Erythroblast (primary cell): ENCODE measurements around the gene EGFL7.

Experiments
- DNase-seq, 2 experiments: peaks; one replicate each; lab custom pipeline; 2025; lab: John Stamatoyannopoulos, UW
- GATA1 ChIP-seq: IDR thresholded peaks from 2 replicates; pipeline ENCODE4 v1.6.1; 2011; ENCODE audit warnings: low read depth, mild to moderate bottlenecking, control low read depth, low read length, moderate library complexity
- POLR2A ChIP-seq: IDR thresholded peaks from 2 replicates; pipeline ENCODE4 v1.6.1; 2011; ENCODE audit warnings: mild to moderate bottlenecking, low read length

The EGFL7 gene

DNA sequence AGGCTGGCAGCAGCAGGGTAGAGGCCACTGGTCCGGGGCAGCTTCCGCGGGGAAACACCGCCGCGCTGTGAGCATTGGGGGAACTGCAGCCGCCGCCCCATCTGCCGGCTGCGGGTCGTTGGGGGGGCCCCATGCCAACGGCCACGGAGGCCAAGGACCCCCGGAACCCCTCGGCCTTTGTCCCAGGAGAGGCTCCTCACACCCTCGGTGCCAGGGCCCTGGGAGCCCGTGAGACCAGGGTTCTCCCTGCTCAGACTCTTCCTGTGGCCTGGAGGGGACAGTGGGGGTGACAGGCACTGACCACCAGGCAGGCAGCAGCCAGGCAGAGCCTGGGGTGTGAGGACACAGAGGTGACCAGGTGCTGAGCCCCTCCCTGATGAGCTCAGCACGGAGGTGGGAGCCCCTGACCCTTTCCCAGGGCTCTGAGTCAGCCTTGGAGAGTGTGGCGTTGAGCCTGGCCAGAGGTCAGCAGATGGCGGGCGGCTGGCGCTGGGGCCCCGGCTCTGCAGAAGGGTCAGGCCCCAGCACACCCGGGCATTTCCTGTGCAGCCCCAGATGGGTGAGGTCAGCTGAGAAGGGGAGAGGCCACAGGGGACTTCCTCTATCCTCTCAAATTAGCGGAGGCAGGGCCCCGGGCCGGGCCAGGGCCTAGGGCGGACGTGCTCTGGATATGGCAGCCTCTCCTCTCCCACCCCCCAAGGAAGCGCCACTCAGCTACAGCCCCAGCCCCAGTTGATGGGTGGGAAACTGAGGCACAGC, 17.9 kb upstream of the EGFL7 start:
- peak in 1 of 2 experiments; percentile 50 for DNase-seq
- no peak for TF ChIP-seq POLR2A
- TF ChIP-seq GATA1, result no peak

- no peak for TF ChIP-seq GATA1
- no peak for TF ChIP-seq POLR2A
- DNase-seq, result peak in 1 of 2 experiments; percentile 50
These were observed 17.3 kb upstream of the EGFL7 start for GRCh38 chr9:136645352-136645902.

GRCh38 chr9:136645903-136646754, 16.6 kb upstream of the EGFL7 start:
- TF ChIP-seq GATA1, result no peak
- peak; percentile 21 for TF ChIP-seq POLR2A
- peak; percentile 52 to 73 for DNase-seq

DNA sequence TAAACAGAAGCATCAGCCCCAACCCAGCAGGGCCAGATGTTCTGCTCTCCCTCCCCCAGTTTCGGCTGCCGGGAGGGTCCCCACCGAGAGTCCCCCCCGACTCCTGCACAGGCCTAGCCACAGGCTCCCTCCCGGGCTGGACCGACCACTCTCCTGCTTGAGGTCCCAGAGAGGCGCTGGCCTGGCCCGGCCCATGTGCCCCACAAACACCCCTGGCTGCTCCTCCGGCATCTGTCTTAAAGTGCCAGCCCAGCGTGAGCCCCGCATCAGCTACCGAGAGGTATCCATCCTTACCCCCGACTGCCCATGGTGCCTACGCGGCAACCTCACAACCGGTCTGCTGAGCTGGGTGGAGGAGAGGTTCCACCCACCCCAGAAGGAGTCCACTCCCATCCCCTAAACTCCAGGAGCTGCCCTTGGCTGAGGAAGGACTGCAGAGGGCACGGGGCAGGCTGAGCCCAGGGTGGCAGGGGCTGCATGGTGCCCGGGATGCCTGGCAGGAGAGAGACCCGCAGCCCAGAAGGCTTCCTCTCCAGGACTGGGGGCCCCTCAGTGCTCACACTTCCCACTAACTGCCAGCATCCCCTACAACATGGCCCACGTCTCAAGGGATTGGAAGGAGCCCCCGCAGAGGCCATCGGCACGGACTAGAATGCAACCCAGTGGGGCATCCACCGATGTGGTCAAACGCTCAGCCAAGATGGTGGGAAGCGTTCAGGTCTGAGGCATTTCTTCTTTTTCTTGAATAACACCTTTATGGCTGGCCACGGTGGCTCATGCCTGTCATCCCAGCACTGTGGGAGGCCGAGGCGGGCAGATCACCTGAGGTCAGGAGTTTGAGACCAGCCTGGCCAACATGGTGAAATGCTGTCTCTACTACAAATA, 15.6 kb upstream of the EGFL7 start:
- no peak for DNase-seq
- no peak for TF ChIP-seq GATA1
- TF ChIP-seq POLR2A, result no peak

GRCh38 chr9:136648751-136649150, 14.0 kb upstream of the EGFL7 start:
- DNase-seq, result no peak
- TF ChIP-seq GATA1 (no peak), POLR2A (no peak)

DNA sequence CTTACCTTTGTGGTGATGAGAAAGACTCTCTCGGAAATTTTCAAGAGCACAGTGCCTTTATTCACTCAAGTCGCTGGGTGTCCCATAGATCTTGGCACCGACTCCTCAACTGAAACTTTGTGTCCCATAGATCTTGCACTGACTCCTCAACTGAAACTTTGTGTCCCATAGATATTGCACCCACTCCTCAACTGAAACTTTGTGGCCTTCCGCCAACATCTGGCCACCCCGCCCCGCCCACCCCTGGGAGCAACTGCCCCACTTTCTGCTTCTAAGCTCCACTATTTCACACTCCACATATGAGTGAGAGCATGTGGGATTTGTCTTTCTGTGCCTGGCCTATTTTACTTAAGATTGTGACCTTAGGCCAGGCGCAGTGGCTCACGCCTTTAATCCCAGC, 12.7 kb upstream of the EGFL7 start:
- TF ChIP-seq POLR2A (no peak), GATA1 (no peak)
- no peak for DNase-seq

DNA sequence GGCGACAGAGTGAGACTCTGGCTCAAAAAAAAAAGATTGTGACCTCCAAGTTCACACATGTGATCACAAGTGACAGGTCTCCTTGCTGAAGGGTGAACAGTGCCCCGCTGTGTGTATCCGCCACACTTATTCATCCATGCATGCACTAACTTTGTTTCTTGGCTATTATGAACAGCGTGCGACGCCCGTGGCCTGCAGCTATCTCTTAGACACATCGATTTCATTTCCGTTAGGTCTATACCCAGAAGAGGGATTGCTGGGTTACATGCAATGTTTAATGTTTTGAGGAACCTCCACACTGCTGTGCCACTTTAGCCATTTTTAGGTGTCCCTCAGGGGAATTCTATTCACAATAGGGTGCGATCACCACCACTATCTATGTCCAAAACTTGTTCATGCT, 12.1 kb upstream of the EGFL7 start:
- TF ChIP-seq GATA1 (no peak), POLR2A (no peak)
- no peak for DNase-seq

DNA sequence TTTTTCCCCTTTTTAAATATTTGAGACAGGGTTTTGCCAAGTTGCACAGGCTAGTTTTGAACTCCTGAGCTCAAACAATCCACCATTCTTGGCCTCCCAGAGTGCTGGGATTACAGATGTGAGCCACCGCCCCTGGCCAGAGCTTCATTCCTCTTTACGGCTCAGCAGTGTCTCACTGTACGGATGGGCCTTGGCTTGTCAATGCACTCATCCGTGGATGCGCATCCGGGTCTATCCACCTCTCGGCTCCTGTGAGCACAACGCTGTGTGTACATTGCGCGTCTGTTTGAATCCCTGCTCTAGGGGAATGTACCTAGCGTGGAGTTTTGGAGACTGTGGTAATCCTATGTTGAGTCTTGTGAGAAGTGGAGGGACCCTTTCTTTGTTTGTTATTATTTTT, 10.9 kb upstream of the EGFL7 start:
- DNase-seq, result no peak
- no peak for TF ChIP-seq POLR2A
- no peak for TF ChIP-seq GATA1

- TF ChIP-seq POLR2A (no peak), GATA1 (no peak)
- DNase-seq, result no peak
These were observed 9.2 kb upstream of the EGFL7 start for GRCh38 chr9:136653323-136654079.

DNA sequence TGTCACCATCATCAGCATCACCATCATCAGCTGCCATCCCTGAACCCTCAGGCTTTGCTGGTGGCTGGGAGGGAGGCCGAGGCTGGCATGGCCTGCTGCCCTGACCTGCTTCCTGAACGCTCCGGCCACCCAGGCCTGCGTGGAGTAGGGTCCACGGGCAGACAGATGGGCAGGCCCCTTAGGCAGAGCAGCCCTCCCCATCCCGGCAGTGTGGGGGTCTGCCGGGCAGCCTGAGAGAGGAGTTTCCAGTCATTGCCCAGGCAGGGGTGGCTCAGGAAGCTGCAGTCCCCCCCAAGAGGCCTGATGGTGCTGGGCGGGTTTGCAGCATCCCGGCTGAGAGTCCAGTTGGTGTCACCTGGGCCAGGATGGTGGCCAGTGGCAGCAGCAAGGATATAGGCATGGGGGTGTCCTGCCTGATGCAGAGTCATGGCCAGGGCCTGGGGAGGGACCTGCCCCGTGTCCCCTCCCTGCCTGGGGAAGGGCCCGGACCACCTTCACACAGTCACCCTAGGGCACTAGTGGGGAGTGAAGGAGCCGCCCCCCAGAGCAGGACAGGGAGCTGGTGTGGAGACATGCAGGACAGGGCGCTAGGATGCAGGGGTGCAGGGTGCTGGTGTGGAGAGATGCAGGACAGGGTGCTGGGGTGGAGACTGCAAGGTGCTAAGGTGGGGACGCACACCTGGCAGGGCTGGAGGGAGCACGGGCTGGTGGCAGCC, 7.7 kb upstream of the EGFL7 start:
- DNase-seq, result no peak

GRCh38 chr9:136655536-136656182, 7.1 kb upstream of the EGFL7 start:
- no peak for DNase-seq
- TF ChIP-seq POLR2A (no peak), GATA1 (no peak)

More for the DNA sequence above, 7.7 kb upstream of the EGFL7 start:
- no peak for TF ChIP-seq GATA1
- TF ChIP-seq POLR2A, result no peak
